GM18517 (cell line): Measurements from ENCODE around the gene LARP1.
"Not testable (repeated sequence)": the region's sequence is repeated elsewhere in the genome, so short reads cannot be mapped to it uniquely, and the experiment has no call there.

Experiments used
- ATAC-seq: cut with Tn5 transposase; IDR thresholded peaks from one replicate; pipeline ENCODE4 v1.9.1; 2021; ENCODE audit warnings: mild to moderate bottlenecking, moderate library complexity; ENCODE audit not compliant: unreplicated experiment

The LARP1 gene

DNA sequence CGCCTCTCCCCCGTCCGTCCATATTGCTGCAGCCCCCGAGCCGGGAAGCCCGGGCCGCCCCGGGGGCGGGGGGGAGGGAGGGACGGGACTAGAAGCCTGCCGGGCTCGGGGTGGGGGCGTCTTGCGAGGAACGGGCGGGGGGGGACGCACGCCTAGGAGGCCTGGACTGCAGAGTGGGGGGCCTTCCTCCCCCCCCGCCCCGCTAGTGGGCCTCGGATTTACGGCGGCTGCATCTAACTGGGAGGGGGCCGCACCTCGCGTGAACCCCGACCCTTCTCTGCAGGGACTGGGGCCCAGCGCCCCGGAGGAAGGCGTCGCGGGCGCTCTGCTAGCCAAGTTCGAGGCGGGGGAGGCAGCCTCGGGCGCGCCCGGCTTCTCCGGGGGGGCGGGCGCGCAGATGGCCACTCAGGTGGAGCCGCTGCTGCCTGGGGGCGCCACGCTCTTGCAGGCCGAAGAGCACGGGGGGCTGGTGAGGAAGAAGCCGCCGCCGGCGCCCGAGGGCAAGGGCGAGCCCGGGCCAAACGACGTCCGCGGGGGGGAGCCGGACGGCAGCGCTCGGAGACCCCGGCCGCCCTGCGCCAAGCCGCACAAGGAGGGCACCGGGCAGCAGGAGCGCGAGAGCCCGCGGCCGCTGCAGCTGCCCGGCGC is at the start of gene LARP1:
Gene LARP1, plus strand, starts transcription at position 17 of the 648 bp plus-strand sequence. Its CDS starts 381 bp downstream, at position 398.
- ATAC-seq: peak; percentile 2

DNA sequence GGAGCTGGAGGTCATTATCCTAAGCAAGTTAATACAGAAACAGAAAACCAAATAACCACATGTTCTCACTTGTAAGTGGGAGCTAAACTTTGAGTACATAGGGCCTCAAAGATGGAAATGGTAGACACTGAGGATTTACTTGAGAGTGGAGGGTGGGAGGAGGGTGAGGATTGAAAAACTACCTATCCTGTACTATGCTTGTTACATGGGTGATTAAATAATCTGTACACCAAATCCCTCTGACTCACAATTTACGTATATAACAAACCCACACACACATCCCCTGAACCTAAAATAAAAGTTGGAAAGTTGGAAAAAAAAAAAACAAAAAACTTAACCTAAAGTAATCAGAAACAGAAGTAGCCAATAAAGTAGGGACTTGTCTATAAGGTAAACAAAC is 48.8 kb upstream of the LARP1 start:
- no peak for ATAC-seq

DNA sequence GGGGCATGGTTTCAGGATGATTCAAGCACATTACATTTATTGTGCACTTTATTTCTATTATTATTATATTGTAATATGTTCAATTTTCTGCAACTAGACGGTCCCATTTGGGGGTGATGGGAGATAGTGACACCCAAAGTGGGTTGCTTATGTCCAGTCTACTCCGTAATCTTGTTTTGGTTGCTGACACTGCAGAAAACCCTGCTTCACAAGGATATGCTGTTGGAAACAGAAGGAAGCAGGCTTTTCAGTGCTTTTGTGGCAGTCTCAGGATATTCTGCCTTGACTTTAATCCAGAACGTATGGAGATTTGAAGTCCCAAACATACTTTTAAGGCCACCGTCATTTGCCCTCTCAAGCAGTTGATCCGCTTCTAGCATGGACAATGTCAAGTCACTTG is 47.5 kb upstream of the LARP1 start:
- ATAC-seq: no peak

DNA sequence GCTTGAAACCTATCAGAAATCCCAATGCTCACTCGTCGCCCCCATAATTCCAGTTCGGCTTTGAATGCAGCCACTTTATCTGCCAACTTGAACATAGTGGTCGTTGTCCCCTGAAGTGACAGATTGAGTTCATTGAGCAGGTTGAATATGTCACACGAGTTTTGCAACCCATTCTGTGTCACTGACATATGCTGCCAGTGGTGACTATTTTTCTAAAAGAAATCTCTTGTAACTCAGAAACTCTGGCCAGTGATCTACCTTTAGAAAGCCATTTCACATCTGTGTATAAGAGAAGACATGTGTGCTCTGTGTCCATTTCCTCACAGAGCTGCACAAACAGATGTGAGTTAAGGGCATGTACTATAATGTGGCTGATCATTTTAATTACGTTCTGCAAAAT is 47.0 kb upstream of the LARP1 start:
- no peak for ATAC-seq

DNA sequence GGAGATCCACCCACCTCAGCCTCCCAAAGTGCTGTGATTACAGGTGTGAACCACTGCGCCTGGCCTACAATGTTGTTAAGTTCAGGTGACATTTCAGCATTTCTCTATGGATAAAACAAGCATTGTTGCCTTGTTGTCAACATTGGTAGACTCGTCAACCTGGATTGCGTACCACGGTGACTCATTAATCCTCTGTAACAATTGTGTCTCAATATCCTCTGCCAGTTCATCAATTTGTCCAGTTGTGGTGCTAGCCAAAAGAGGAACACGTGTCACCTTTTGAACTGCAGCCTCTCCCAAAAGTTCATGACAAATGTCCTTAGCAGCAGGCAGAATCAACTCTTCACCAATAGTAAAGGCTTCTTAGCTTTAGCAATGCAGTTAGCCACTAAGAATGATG is 46.3 kb upstream of the LARP1 start:
- no peak for ATAC-seq

DNA sequence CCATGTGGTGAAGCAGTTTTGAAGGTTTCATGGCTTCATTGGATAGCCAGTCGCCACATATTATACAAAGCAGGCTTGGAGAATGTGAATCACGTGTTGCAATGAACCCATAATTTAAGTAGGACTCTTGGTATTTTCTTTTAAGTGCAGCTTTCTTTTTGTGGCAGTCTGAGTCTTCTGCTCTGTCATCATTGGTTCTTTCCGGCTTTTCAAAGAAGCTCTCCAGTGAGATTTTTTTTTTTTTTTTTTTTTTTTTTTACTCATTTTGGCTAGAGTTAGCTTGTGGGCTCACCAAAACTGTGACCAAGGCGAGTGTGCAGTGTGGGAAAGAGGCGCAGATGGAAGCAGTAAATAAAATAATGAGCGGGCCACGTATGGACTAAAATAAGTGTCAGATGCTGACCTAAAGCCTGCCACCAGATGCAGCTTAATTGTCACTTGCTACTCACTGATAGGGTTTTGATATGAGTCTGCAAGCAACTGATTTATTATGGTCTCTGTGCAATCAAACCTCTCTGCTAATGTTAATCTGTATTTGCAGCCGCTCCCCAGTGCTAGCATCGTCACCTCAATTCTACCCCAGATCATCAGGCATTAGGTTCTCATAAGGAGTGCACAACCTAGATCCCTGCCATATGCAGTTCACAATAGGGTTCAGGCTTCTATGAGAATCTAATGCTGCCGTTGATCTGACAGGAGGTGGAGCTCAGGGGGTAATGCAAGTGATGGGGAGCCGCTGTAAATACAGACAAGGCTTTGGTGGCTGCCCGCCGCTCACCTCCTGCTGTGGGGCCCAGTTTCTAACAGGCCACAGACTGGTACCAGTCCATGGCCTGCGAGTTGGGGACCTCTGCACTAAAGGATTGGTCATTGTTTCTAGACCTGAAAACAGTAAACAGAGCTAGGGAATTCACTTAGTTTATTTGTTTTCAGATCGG is 45.5 kb upstream of the LARP1 start:
- ATAC-seq: no peak

DNA sequence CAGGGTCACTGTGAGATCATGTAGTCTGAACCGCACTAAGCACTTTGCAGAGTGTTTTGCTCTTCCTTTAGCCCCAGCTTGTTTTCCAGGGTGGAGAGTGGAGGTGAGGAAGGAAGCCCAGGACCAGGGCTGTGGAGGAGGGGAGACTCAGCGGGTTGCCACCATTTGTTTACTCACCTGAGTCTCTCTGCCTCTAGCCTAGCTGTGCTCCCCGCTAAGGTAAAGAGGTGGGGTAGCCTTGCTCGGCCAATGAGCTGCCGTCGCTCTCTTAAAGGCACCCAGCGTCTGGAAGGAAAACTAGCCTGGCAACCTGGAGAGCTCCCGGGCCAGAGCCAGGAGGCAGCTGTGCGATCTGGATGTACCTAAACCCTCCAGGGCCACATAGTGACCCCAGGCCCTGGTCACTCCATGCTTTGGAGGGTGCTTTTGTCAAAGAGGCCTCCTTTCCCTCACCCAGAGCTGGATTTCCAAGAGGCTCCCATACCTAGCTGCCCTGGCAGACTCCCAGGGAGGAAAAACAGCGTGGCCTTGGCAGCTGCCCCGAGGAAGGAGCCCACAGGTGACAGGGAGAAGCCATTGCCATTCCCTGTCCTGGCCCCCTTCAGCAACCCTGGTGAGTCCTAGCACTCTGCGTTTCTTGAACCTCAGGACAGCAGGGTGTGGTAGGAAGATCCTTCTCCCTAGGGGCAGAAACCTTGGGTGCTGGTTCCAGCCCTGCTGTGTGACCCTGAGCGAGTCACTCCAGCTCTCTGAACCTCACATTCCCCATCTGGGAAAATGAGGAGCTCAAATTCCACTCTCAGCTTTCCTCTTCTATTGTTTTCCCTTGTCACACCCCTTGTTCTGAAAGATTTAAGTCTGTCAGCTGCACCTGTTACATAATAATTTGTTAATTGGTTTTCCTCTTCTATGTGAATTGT is 42.4 kb upstream of the LARP1 start:
- no peak for ATAC-seq

DNA sequence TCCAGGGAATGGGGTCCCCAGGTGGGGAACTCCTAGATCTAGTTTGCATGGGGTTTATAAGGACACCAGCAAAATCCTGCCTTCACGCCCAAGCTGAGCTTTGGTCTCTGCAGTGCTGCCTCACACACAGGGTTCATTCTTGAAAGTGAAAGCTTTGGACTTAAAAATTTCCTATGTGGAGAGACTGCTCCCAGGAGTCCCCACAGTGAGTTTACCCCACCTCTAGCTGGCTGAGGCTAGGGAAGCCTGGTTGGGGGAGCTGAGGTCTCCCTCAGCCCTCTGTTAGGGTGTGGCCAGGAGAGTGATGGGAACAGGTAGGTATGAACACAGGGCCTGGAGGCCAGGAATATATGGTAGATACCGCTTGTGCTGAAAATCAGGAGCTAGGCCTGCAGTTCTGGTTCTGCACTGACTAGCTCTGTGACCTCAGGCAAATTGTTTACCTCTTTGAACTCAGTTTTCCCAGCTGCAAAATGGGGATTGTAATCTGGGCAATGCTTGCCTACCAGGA is 41.5 kb upstream of the LARP1 start:
- ATAC-seq: no peak

DNA sequence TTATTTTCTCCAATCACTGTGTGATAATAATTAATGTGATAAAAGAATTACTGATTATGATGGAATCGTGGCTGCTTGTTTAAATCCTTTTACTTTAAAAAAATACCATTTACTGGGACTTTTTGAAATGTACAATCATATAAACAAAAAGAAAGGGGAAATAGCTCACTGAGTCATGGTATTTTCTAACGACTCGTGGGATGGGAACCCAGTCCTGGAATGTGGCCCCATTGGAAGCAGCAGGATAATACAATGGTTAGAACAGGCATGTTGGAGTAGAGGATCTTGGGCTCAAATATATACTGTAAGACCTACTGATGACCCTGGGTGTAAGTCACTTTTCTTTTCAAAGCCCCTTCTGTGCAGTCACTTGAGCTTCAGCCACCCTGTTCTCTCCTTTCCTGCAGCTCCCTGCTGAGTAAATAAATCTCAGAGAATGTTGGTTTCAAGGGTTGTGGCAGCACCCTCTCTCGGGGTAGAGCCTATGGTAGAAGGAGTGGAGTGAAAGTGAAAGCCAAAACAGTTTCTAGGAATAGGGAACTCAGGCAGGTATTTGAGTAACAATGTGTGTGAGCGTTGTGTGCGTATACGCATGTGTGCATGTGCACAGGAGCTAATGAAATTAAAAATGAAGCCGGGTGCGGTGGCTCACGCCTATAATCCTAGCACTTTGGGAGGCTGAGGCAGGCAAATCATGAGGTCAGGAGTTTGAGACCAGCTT is 40.8 kb upstream of the LARP1 start:
- ATAC-seq: no peak

DNA sequence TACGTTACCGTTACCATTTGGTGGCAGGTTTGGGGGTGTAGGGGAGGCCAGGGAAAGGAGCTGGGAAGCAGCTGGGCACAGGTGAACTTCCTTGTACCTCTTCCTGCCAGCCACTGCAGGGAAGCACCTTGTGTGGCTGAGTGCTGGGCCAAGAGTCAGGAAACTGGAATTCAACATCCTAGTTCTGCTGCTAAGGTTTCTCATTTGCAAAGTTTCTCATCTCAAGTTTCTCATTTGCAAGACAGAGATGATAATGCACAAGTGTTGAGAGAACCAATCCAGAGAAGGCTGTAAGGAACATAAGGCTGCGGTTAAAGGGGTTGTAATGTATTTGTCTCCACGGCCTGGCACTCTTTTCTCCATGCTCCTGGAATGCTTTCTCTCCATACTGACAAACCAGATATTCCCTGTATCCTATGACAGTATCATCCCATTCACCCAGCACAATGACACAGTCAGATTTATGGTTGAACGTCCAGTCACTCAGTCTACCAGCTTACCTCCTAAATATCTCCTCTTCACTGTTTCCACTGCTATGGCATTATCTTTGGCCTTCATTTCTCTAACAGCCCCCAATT is 33.6 kb upstream of the LARP1 start:
- no peak for ATAC-seq

DNA sequence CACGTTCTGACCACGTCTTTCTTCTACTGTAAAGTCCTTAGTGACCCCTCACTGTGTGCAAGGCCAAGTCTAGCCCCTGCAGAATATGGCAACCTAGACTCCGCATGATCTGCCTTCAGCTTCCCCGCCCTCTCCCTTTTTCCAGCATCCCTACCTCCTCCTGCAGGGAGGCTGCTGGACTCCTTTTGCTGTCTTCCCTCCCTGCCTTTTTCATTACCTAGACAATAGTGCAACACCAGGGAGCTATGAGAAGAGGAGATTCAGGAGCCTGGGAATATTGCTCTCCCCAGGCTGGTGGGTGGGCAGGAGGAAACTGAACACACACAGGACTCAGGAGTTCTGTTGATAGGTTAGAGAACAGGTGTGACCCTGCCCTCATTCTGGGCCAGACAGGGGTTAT is 33.1 kb upstream of the LARP1 start:
- ATAC-seq: no peak

DNA sequence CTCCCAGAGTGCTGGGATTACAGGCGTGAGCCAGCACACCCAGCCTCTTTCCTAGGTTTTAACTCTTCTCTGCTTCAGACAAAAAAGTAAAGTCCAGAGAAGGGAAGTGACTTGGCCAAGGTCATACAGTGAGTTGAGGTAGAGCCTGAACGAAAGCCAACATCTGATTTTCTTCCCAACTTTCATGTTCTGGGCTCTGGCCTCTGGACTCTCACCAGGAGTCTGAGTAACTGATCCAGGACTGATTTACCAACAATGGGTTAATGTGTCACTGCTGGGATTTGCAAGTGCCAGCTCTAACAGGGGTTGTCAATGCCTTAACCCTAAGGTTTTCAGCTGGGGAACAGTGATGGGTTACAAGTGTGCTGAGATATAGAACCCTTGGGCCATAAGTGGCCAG is 32.2 kb upstream of the LARP1 start:
- ATAC-seq: no peak

DNA sequence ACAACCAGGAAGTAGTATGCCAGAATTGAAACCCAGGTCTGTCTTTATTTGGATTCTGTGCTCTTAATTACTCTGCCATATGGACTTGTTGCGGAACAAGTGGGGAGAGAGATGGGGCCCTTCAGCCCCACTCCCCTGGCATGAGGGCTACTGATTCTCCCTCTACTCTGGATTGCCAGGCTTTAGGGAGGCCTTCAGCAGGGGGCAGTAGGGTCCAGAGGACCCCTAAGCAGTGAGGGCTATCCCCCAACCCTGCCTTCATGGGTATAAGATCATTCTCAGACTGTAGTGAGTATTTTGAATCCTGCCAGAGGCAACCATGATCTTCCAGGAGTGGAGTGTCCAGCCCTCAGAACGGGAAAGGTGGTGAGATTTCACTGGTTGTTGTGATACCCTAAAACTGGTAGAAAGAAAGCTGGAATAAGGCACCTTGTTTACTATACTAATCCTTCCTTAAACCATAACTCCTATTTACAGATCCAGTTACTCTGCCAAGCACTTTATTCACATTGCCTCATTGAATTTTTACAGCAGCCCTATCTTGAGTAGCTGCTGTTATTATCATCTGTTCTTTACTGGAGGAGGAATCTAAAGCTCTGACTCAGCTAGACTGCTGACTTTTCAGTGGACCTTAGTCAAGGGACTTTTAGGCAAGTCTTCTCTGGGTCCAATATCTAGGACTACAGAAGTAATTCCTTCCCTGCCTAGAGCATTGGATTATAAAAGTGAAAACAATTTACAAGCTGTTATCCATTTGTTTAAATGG is 31.3 kb upstream of the LARP1 start:
- ATAC-seq: no peak

DNA sequence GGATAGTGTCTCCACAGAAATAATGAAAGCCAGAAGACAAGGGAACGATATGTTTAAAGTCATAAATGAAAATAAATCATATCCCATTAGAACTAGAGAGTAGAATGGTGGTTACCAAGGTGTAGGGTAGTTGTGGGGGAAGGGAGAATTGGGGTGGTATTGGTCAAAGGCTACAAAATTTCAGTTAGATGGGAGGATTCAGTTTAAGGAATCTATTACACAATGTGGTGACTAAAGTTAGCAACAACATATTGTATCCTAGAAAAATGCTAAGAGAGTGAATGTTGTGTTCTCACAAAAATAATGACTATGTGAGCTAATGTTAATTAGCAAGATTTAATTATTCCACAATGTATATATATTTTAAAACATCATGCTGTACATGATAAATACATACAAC is 27.8 kb upstream of the LARP1 start:
- no peak for ATAC-seq

DNA sequence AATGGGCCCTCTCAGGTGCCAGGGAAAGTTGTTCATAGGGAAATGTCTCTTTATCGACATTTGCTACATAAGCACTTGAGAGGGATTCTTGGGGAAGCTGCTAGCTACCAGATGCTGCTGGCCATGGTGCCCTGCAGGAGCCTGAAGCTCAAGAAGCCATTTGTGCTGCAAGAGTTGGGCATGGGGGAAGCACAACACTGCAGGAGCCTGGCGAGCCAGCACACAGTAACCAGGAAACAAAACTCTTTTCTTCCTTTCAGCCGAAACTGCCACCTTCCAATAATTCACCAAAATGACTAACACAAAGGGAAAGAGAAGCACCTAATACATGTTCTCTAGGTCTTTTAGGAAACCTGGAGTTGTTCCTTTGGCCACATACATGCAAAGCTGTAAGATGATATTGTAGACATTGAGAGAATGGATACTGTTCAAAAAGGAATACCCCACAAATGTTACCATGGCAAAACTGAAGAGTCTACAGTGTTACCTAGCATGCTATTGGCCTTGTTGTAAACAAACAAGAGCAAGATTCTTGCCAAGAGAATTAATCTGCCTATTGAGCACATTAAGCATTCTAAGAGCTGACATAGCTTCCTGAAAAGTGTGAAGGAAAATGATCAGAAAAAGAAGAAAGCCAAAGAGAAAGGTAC is 26.1 kb upstream of the LARP1 start:
- no peak for ATAC-seq

DNA sequence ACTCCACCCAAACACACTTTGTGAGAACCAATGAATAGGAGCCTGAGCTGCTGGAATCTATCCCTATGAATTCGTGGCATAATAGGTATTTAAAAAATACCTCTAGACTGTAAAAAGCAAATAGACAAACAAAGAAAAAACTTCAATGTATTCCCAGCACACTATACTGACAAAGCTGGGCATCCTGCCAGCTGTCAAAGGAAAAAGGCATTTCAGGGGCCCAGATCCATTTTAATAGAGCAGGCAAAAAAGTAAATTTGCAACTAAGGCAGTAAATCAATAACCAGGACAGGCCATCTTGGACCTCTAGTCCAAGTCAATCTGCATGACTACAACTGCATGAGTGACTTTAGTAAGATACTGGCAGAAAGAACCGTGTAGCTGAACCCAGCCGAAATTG is 25.6 kb upstream of the LARP1 start:
- no peak for ATAC-seq

DNA sequence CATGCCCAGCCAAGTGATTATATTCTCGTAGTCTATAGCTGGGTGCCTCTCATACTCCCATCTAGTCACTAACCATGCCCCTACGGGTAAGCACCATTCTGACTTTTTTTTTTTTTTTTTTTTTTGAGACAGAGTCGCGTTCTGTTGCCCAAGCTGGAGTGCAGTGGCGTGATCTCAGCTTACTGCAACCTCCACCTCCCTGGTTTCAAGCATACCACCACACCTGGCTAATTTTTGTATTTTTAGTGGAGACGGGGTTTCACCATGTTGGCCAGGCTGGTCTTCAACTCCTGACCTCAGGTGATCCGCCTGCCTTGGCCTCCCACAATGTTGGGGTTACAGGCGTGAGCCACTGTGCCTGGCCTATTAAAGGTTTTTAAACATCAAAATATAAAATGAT is 24.4 kb upstream of the LARP1 start:
- not testable (repeated sequence) for ATAC-seq

DNA sequence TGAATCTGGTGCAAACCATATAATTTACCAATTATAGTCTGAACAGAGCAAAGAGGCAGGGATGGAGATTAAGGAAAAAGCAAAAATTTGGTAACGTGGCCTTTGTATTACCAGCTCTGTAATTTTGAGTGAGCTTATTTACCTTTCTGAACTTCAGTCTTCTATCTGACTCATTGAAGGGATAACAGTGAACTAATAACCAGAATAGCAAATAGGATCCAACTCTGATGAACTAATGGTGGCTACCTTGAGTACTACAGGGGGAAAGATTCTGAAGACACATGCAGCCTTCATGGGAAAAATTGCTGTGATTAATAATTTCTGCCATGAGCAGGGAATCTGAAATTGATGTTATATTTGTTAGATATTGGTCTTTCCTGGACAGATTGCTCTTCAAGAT is 23.0 kb upstream of the LARP1 start:
- ATAC-seq: no peak
